Natural killer cell (primary cell): Measurements from ENCODE around the gene ABAT. TPM values are rescaled to one million over a fixed set of nuclear protein-coding genes. Genes with fewer than 3 reads are reported as not detected.

Source experiments
- ATAC-seq, 3 donors: fragments of 150-1000 bp in 2 of 3; fragments of 200-7000 bp in 1 of 3; cut with Tn5 transposase; 1 replicate in 1 of 3; 2 replicates in 2 of 3; pipeline ENCODE4 v1.10.0; 2021; ENCODE audit warnings: mild to moderate bottlenecking in 2 of 3, moderate library complexity in 2 of 3
- DNase-seq, 2 donors: peaks; one replicate each; pipeline versions ENCODE4 v3.0.0 to v3.0.0-alpha.2; 2013 to 2021; ENCODE audit warnings: mixed read lengths in 1 of 2
- H3K27ac ChIP-seq: one replicate; pipeline ENCODE4 v1.5.1; 2013; ENCODE audit warnings: mild to moderate bottlenecking, low read length
- H3K27me3 ChIP-seq: one replicate; pipeline ENCODE4 v1.6.1; 2013; ENCODE audit warnings: low read length; ENCODE audit not compliant: control insufficient read depth, insufficient read depth
- H3K36me3 ChIP-seq: one replicate; pipeline ENCODE4 v1.6.1; 2013; ENCODE audit warnings: low read length; ENCODE audit not compliant: control insufficient read depth, insufficient read depth
- H3K4me1 ChIP-seq: one replicate; pipeline ENCODE4 v1.6.1; 2013; ENCODE audit warnings: low read length; ENCODE audit not compliant: control insufficient read depth, insufficient read depth
- H3K4me3 ChIP-seq: one replicate; pipeline ENCODE4 v1.5.1; 2013; ENCODE audit warnings: low read length
- H3K9me3 ChIP-seq: one replicate; pipeline ENCODE4 v1.6.1; 2013; ENCODE audit warnings: low read length; ENCODE audit not compliant: control insufficient read depth, insufficient read depth
- H3K27ac Mint-ChIP-seq, 2 donors: one replicate each; pipeline ENCODE4 v1.8.0; 2022; ENCODE audit warnings: mild to moderate bottlenecking in 2 of 2, mixed read lengths in 2 of 2, moderate library complexity in 1 of 2
- H3K27me3 Mint-ChIP-seq, 2 donors: one replicate each; pipeline ENCODE4 v1.8.0; 2022; ENCODE audit warnings: low read depth in 2 of 2, mixed read lengths in 2 of 2
- H3K36me3 Mint-ChIP-seq: one replicate; pipeline ENCODE4 v1.8.0; 2022; ENCODE audit warnings: mixed read lengths
- H3K4me1 Mint-ChIP-seq, 2 donors: one replicate each; pipeline ENCODE4 v1.8.0; 2022; ENCODE audit warnings: mixed read lengths in 2 of 2
- H3K4me3 Mint-ChIP-seq: one replicate; pipeline ENCODE4 v1.8.0; 2022; ENCODE audit warnings: mild to moderate bottlenecking, moderate library complexity, mixed read lengths
- H3K9me3 Mint-ChIP-seq, 2 donors: one replicate each; pipeline ENCODE4 v1.8.0; 2022; ENCODE audit warnings: mixed read lengths in 2 of 2
- WGBS: methylation state at CpG from one replicate; pipeline ENCODE4 v1.1.7; 2013; ENCODE audit warnings: missing lambda C conversion rate; ENCODE audit not compliant: insufficient coverage; 5-methylcytosine and 5-hydroxymethylcytosine counted together
- intact Hi-C: fragments of 100-400 bp; cut with micrococcal nuclease; formaldehyde crosslinking; loops from one replicate; pipeline ENCODE4 v1.14.2; 2022
- total RNA-seq, 4 donors: library from RNA; stranded (reverse); fragments of 120-200 nt in 1 of 4; gene quantifications; one replicate each; pipeline versions ENCODE4 v1.2.3 to v1.2.4, GENCODE V29; 2013 to 2022
- TF ChIP-seq, protein P1 (sequence below): fragments of 200-600 bp; IDR thresholded peaks from one replicate; pipeline ENCODE4 v1.8.0; 2022; ENCODE audit warnings: antibody characterized with exemption

ABAT gene
- total RNA-seq, 3 donors from 2014 or later (not counting 1 experiment from before 2014, with no cell fraction given), result 11.0 to 13.4 (median 11.3) TPM

DNA sequence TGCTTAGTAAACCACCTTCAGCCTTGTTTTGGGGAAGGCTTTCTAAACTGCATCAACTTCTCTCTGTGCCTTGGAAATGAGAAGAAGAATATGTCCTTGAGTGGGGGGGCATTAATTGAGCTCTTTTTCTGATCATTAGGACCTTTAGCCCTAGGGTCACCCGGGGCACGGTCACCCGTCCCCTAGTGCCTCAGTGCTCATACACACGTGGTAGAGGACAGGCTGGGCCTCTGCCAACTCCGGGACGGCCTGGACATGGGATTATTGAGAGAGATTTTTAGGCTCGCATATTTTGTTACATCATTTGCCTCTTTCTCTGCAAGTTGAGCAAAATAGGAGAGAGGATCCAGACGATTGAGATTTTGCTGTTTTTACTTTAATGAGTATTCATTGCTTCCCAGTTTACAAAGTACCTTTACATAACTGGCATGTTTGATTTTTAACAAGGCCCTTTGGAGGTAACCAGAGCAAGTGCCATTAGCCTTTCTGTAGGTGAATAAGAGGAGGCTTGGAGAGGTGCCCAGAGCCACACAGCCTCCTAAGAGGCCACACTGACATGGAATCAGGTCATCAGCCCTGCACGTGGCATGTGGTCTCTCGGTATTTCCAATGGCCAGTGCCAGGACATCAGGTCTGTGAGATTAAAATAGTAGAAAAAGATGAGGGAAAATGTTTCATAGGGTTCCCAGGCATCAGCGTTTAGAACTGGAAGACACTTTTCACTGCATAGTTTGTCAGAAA, 134.4 kb downstream of the ABAT start:
- ATAC-seq (no peak), DNase-seq (no peak)
- TF ChIP-seq, protein P1, sequence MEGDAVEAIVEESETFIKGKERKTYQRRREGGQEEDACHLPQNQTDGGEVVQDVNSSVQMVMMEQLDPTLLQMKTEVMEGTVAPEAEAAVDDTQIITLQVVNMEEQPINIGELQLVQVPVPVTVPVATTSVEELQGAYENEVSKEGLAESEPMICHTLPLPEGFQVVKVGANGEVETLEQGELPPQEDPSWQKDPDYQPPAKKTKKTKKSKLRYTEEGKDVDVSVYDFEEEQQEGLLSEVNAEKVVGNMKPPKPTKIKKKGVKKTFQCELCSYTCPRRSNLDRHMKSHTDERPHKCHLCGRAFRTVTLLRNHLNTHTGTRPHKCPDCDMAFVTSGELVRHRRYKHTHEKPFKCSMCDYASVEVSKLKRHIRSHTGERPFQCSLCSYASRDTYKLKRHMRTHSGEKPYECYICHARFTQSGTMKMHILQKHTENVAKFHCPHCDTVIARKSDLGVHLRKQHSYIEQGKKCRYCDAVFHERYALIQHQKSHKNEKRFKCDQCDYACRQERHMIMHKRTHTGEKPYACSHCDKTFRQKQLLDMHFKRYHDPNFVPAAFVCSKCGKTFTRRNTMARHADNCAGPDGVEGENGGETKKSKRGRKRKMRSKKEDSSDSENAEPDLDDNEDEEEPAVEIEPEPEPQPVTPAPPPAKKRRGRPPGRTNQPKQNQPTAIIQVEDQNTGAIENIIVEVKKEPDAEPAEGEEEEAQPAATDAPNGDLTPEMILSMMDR, result no peak
- Histone ChIP-seq H3K9me3 (no peaks in the 10 kb centered on the region), H3K27ac (no peak overlapping the region), H3K27me3 (no peaks in the 10 kb centered on the region), H3K4me3 (no peak overlapping the region), H3K4me1 (no peaks in the 10 kb centered on the region), H3K36me3 (peaks cover 82% of the 10 kb centered on the region)
- intact Hi-C loops, result no loop called here
- H3K4me3 Mint-ChIP-seq, result no peak overlapping the region
- 97% methylated on average over 11 of the region's 11 CpGs for WGBS
- H3K27me3 Mint-ChIP-seq, result no peaks in the 10 kb centered on the region
- no peaks in the 10 kb centered on the region for H3K9me3 Mint-ChIP-seq
- no peak overlapping the region for H3K27ac Mint-ChIP-seq
- H3K36me3 Mint-ChIP-seq, result peaks cover 25% of the 10 kb centered on the region
- H3K4me1 Mint-ChIP-seq, result no peaks in the 10 kb centered on the region

DNA sequence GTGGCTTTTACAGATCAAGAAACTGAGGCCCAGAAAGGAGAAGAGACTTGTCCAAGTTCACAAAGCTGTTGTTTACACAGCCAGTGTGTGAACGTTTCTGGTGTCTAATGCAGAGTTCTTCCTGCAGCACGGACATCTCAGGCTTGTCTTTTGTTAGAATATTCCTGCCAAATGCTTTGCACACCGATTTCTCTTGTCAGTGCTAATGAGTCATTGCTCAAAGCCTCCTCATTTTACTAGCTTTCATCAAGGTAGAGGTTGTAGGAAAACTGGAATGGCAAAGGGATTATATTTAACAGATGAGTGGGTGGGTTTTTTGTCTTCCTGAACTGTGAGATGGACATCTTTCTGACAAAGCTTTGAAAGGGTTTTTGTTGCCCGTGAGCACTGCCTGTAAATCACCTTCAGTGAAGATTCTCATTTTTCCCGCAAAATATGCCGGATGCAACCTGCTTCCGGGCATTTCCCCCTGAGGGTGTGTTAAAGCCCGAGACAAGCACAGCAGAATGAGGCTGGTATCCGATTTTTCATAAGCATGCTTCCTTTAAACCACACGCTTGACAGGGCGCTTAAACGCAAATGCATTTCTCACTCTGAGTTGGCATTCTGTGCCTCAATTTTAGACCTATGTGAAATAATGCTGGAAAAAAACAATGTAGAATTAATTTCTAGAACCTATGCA, 137.9 kb downstream of the ABAT start:
- WGBS, result 90% methylated on average over 12 of the region's 12 CpGs
- no peak overlapping the region for H3K27ac ChIP-seq
- H3K4me1 ChIP-seq, result no peaks in the 10 kb centered on the region
- intact Hi-C loops, result no loop called here
- H3K9me3 ChIP-seq, result no peaks in the 10 kb centered on the region
- no peak for ATAC-seq
- Mint-ChIP-seq H3K36me3 (peaks cover 30% of the 10 kb centered on the region), H3K4me1 (peaks cover 4 to 6% of the 10 kb centered on the region in 2 donors), H3K4me3 (no peak overlapping the region), H3K9me3 (no peaks in the 10 kb centered on the region), H3K27ac (no peak overlapping the region), H3K27me3 (no peaks in the 10 kb centered on the region)
- no peak for DNase-seq
- no peak overlapping the region for H3K4me3 ChIP-seq
- peaks cover 74% of the 10 kb centered on the region for H3K36me3 ChIP-seq
- TF ChIP-seq, protein P1, result no peak
- no peaks in the 10 kb centered on the region for H3K27me3 ChIP-seq

DNA sequence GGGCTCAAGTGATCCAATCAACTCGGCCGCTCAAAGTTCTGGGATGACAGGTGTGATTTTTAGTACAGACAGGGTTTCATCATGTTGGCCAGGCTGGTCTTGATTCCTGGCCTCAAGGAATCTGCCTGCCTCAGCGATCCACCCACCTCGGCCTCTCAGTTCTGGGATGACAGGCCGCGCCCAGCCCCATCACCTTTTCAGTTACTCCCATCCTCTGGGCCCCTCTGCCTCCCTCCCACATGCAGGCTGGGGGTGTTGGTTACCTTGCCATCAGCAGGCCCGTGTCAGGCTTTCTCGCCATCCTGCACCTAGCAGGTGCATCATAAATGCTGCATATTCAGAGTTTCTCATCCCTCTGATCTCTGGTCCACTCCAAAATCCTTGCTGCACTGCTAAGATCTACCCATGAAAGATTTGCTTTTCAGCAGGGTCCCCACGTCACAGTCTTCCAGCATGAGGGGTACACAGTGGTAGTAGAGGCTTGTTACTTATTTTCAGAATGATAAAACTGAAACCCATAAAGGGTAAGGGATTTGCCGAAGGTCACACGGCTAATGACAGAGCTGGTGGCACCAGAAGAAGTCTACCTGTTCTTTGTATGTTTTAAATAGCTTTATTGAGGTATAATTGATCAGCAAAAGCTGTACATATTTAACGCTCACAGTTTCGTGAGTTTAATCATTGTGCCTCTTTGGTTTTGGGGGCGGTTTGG, 139.8 kb downstream of the ABAT start:
- ATAC-seq (no peak), DNase-seq (no peak)
- peaks cover 7 to 8% of the 10 kb centered on the region in 2 donors for H3K4me1 Mint-ChIP-seq
- peaks cover 14% of the 10 kb centered on the region for H3K36me3 Mint-ChIP-seq
- Histone ChIP-seq H3K36me3 (peaks cover 62% of the 10 kb centered on the region), H3K4me3 (no peak overlapping the region), H3K4me1 (no peaks in the 10 kb centered on the region), H3K27me3 (no peaks in the 10 kb centered on the region), H3K9me3 (no peaks in the 10 kb centered on the region), H3K27ac (no peak overlapping the region)
- intact Hi-C loops, result no loop called here
- no peak overlapping the region for H3K4me3 Mint-ChIP-seq
- H3K9me3 Mint-ChIP-seq, result no peaks in the 10 kb centered on the region
- H3K27me3 Mint-ChIP-seq, result no peaks in the 10 kb centered on the region
- no peak overlapping the region for H3K27ac Mint-ChIP-seq
- WGBS, result 92% methylated on average over 13 of the region's 14 CpGs
- TF ChIP-seq, protein P1, result no peak
